OCI-LY7 (cell line): ENCODE data around the gene FLNB. TPM values are rescaled to one million over a fixed set of nuclear protein-coding genes. Genes with fewer than 3 reads are reported as not detected.

Source experiments
- Bru-seq: library from RNA; stranded (reverse); fragments of 400-500 nt; gene quantifications from one replicate; lab custom pipeline; 2021; lab: Mats Ljungman, UMichigan
- BruChase-seq, 2 experiments: library from RNA; stranded (reverse); fragments of 400-500 nt; gene quantifications; one replicate each; lab custom pipeline; 2021; lab: Mats Ljungman, UMichigan
- BruUV-seq: library from RNA; stranded (reverse); fragments of 400-500 nt; replicated peaks from 2 replicates; lab custom pipeline; 2021; lab: Mats Ljungman, UMichigan
- CTCF ChIA-PET: fragments of 300-600 bp; sonication (Branson Sonifier 250); formaldehyde crosslinking; loops from one replicate; lab custom pipeline; 2022; ENCODE audit warnings: antibody characterized with exemption; ENCODE audit not compliant: unreplicated experiment; lab: Charles Lee
- POLR2A ChIA-PET: fragments of 300-600 bp; sonication (Branson Sonifier 250); formaldehyde crosslinking; loops from one replicate; lab custom pipeline; 2022; ENCODE audit warnings: antibody characterized with exemption; lab: Charles Lee
- DNase-seq: peaks from one replicate; pipeline ENCODE4 v3.0.0-alpha.2; 2015; ENCODE audit warnings: low spot score
- H2AFZ ChIP-seq: fragments of 200-600 bp; sonication (generic), shearing (Covaris generic); 2 replicates; pipeline ENCODE4 v1.6.1; 2014; ENCODE audit warnings: mild to moderate bottlenecking, antibody characterized with exemption, low read length, moderate library complexity
- H3K27ac ChIP-seq: fragments of 200-600 bp; sonication (generic); 2 replicates; pipeline ENCODE4 v1.5.1; 2014; ENCODE audit warnings: mixed run types, low read depth, mild to moderate bottlenecking, moderate library complexity, low read length, inconsistent platforms; ENCODE audit not compliant: poor library complexity, severe bottlenecking
- H3K36me3 ChIP-seq: fragments of 200-600 bp; sonication (generic); 2 replicates; pipeline ENCODE4 v1.6.1; 2014; ENCODE audit warnings: mild to moderate bottlenecking, antibody characterized with exemption, low read length, moderate library complexity, mixed read lengths; ENCODE audit not compliant: insufficient read depth
- H3K4me1 ChIP-seq: fragments of 200-600 bp; sonication (generic); 2 replicates; pipeline ENCODE4 v1.5.1; 2014; ENCODE audit warnings: mild to moderate bottlenecking, low read length; ENCODE audit not compliant: insufficient read depth, poor library complexity, severe bottlenecking
- H3K4me2 ChIP-seq: fragments of 200-600 bp; sonication (generic); 2 replicates; pipeline ENCODE4 v1.6.1; 2014; ENCODE audit warnings: mild to moderate bottlenecking, low read length
- H3K4me3 ChIP-seq: fragments of 200-600 bp; sonication (generic); 2 replicates; pipeline ENCODE4 v1.5.1; 2014; ENCODE audit warnings: mild to moderate bottlenecking, low read depth, low read length; ENCODE audit not compliant: poor library complexity, severe bottlenecking
- H3K79me2 ChIP-seq: fragments of 200-600 bp; sonication (generic); 2 replicates; pipeline ENCODE4 v1.6.1; 2016; ENCODE audit warnings: low read depth, mild to moderate bottlenecking, low read length, moderate library complexity, mixed read lengths; ENCODE audit not compliant: insufficient read depth
- H3K9me2 ChIP-seq: fragments of 200-600 bp; sonication (generic); 2 replicates; pipeline ENCODE4 v1.6.1; 2016; ENCODE audit warnings: mild to moderate bottlenecking, low read length, mixed read lengths; ENCODE audit not compliant: insufficient read depth
- H3K9me3 ChIP-seq: fragments of 200-600 bp; sonication (generic); 2 replicates; pipeline ENCODE4 v1.6.1; 2014; ENCODE audit warnings: mild to moderate bottlenecking, mixed run types, low read length, mixed read lengths
- H4K20me1 ChIP-seq: fragments of 200-600 bp; sonication (generic); 2 replicates; pipeline ENCODE4 v1.6.1; 2014; ENCODE audit warnings: mild to moderate bottlenecking, antibody characterized with exemption, low read length, moderate library complexity, mixed read lengths; ENCODE audit not compliant: insufficient read depth
- EZH2phosphoT487 ChIP-seq: fragments of 200-600 bp; sonication (generic); IDR thresholded peaks from 2 replicates; pipeline ENCODE4 v1.6.1; 2018; ENCODE audit warnings: low read depth, borderline replicate concordance, mild to moderate bottlenecking, mixed run types, antibody characterized with exemption, low read length, moderate library complexity, mixed read lengths
- intact Hi-C: fragments of 100-400 bp; cut with micrococcal nuclease; formaldehyde crosslinking; loops from one replicate; pipeline ENCODE4 v1.10.0; 2022; ENCODE audit not compliant: unreplicated experiment
- long read RNA-seq: library from polyadenylated mRNA; stranded (forward); transcript quantifications from one replicate; pipeline ENCODE4 v2.0.0, GENCODE V29; 2022
- total RNA-seq, 2 experiments: library from RNA; depleted of rRNA in 1 of 2; stranded (reverse); fragments of >200 nt in 1 of 2; shearing (Covaris generic) in 1 of 2; gene quantifications; 2 replicates each; pipeline ENCODE4 v1.2.3, GENCODE V29; 2014 to 2022
- TF ChIP-seq, protein P1 (sequence below): fragments of 200-600 bp; sonication (generic); conservative IDR thresholded peaks from 2 replicates; pipeline ENCODE4 v1.5.1; 2014; ENCODE audit warnings: mild to moderate bottlenecking, antibody characterized with exemption, low read length, moderate library complexity, mixed read lengths

The FLNB gene, protein sequence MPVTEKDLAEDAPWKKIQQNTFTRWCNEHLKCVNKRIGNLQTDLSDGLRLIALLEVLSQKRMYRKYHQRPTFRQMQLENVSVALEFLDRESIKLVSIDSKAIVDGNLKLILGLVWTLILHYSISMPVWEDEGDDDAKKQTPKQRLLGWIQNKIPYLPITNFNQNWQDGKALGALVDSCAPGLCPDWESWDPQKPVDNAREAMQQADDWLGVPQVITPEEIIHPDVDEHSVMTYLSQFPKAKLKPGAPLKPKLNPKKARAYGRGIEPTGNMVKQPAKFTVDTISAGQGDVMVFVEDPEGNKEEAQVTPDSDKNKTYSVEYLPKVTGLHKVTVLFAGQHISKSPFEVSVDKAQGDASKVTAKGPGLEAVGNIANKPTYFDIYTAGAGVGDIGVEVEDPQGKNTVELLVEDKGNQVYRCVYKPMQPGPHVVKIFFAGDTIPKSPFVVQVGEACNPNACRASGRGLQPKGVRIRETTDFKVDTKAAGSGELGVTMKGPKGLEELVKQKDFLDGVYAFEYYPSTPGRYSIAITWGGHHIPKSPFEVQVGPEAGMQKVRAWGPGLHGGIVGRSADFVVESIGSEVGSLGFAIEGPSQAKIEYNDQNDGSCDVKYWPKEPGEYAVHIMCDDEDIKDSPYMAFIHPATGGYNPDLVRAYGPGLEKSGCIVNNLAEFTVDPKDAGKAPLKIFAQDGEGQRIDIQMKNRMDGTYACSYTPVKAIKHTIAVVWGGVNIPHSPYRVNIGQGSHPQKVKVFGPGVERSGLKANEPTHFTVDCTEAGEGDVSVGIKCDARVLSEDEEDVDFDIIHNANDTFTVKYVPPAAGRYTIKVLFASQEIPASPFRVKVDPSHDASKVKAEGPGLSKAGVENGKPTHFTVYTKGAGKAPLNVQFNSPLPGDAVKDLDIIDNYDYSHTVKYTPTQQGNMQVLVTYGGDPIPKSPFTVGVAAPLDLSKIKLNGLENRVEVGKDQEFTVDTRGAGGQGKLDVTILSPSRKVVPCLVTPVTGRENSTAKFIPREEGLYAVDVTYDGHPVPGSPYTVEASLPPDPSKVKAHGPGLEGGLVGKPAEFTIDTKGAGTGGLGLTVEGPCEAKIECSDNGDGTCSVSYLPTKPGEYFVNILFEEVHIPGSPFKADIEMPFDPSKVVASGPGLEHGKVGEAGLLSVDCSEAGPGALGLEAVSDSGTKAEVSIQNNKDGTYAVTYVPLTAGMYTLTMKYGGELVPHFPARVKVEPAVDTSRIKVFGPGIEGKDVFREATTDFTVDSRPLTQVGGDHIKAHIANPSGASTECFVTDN (N-terminal part only)
- total RNA-seq (2014; rRNA removed; shearing (Covaris generic)) (29.5 and 29.9 TPM in 2 replicates), total RNA-seq (2022) (39.1 and 39.7 TPM in 2 replicates), Bru-seq, nascent RNA (percentile 61 among the genes with signal in this experiment), BruChase-seq, experiment 1, labeled RNA remaining after a 6-hour chase (percentile 64 among the genes with signal in this experiment), BruChase-seq, experiment 2, labeled RNA remaining after a 2-hour chase (percentile 58 among the genes with signal in this experiment)
- long read RNA-seq, full-length matches to known transcripts, result 18 of 55 reads
- long read RNA-seq, partial matches to known transcripts, result 25 of 55 reads
- long read RNA-seq, other reads (novel, unspliced or antisense), result 12 of 55 reads

DNA sequence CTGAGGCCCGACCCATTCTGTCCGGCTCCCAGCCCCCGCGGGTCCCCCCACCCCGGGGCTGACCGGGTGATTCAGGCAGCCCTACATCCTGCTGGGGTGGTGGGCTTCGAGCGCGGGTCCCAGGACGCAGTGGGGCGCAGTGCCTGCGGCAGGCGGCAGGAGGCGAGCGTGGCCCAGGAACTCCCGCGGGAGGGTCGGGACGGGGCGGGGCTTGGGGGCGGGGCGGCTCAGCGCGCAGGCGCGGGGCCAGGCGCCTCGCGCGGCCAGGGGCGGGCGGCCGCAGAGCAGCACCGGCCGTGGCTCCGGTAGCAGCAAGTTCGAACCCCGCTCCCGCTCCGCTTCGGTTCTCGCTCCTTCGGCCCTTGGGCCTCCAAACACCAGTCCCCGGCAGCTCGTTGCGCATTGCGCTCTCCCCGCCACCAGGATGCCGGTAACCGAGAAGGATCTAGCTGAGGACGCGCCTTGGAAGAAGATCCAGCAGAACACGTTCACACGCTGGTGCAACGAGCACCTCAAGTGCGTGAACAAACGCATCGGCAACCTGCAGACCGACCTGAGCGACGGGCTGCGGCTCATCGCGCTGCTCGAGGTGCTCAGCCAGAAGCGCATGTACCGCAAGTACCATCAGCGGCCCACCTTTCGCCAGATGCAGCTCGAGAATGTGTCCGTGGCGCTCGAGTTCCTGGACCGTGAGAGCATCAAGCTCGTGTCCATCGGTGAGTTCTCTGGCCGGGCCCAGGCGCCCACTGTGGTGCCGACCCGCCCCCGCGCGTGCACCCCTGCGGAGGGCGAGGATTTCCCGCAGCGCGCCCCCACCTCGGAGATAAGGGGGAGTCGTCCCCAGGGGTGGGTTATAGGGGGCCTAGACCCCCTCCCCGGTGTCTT is at the start of gene FLNB:
TSS of gene FLNB (plus strand) at position 282 of the 885 bp plus-strand sequence. CDS start at position 425, 143 bp downstream.
- H3K4me3 ChIP-seq, result peak within 1 kb of the TSS; percentile 82
- H3K36me3 ChIP-seq, result no peaks in the 10 kb centered on the region
- H3K4me1 ChIP-seq, result peaks cover 19% of the 10 kb centered on the region
- no TSS peak for BruUV-seq
- peak within 1 kb of the TSS; percentile 97 for H3K4me2 ChIP-seq
- TF ChIP-seq, protein P1, sequence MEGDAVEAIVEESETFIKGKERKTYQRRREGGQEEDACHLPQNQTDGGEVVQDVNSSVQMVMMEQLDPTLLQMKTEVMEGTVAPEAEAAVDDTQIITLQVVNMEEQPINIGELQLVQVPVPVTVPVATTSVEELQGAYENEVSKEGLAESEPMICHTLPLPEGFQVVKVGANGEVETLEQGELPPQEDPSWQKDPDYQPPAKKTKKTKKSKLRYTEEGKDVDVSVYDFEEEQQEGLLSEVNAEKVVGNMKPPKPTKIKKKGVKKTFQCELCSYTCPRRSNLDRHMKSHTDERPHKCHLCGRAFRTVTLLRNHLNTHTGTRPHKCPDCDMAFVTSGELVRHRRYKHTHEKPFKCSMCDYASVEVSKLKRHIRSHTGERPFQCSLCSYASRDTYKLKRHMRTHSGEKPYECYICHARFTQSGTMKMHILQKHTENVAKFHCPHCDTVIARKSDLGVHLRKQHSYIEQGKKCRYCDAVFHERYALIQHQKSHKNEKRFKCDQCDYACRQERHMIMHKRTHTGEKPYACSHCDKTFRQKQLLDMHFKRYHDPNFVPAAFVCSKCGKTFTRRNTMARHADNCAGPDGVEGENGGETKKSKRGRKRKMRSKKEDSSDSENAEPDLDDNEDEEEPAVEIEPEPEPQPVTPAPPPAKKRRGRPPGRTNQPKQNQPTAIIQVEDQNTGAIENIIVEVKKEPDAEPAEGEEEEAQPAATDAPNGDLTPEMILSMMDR, result peak; percentile 75
- no peak for TF ChIP-seq EZH2phosphoT487
- no peaks in the 10 kb centered on the region for H3K9me3 ChIP-seq
- H3K9me2 ChIP-seq, result no peaks in the 10 kb centered on the region
- H3K27ac ChIP-seq, result peak within 1 kb of the TSS; percentile 17
- ChIA-PET POLR2A (interaction anchor here (0.7 to 1.4 kb wide), 5 partner anchors 10 to 188 kb away, joined by 3 to 5 read pairs (median 3); no protein-coding TSS in a partner anchor), CTCF (interaction anchor here (0.8 kb wide), 2 partner anchors 23 to 33 kb away, joined by 3 read pairs; no protein-coding TSS in a partner anchor)
- 0 out of 2 replicates have a peak, but pooled peaks cover 3% of the 10 kb centered on the region for H4K20me1 ChIP-seq
- intact Hi-C loops, result loop anchor here (2.0 kb wide), 1 partner anchor 168 kb away; no protein-coding TSS in a partner anchor
- peak; percentile 87 for DNase-seq
- peaks cover 12% of the 10 kb centered on the region; the same call in 1 of the 2 replicates for H3K79me2 ChIP-seq
- peak within 1 kb of the TSS; percentile 90 for H2AFZ ChIP-seq
